ENCODE measurements around the gene PXDN. TPM values are rescaled to one million over a fixed set of nuclear protein-coding genes. Genes with fewer than 3 reads are reported as not detected.

PXDN gene
- total and polyA plus RNA-seq, 9 donors: 95.4 to 273 (median 193) TPM

DNA sequence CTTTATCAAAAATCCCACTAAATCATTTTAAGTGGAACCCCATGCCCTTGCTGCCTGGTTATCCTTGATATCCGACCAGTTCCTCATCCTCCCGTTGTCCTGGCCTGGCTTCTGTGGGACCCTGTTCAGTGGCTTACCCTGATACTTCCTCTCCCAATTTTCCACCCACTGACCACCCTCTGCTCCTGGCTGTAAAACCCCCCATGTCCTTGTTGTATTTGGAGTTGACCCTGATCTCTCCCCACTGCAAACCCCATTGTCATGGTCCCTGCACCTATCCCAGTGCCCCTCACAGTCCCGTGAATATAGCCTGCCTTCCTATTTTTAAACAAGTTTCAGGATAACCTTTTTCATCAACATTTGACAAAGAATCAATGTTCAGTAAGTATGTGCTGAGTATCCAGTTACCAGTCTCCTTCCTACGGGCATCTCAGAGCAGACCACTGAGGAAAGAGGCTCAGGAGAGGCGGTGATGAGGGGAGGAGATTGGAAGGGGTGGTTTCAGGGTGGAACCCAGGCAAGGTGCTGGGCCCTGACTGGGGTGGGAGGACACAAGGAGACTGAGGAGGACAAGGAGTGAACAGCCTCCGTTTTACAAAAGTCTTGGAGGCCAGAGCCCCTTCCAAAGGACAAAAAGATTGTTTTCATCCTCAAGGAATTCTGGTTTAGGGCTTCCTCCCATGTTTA lies 131.8 kb downstream of the PXDN start:
- no peak overlapping the region for H3K27ac ChIP-seq (ENCODE audit: low read length)
- DNase-seq: no peak
- peaks cover 18% of the 10 kb centered on the region for H3K4me1 ChIP-seq (ENCODE audit: control insufficient read depth, insufficient read depth, low read length)
- H3K4me3 ChIP-seq (ENCODE audit: low read length): no peak overlapping the region
- H3K27me3 ChIP-seq (ENCODE audit: control insufficient read depth, insufficient read depth, low read length): peaks cover under 1% of the 10 kb centered on the region
- H3K36me3 ChIP-seq (ENCODE audit: control insufficient read depth, insufficient read depth, low read length): no peaks in the 10 kb centered on the region
- H3K9me3 ChIP-seq (replicated peaks; ENCODE audit: control insufficient read depth, low read depth, low read length): no peaks in the 10 kb centered on the region
- WGBS (ENCODE audit: insufficient coverage): 94% methylated on average over 3 of the region's 6 CpGs

DNA sequence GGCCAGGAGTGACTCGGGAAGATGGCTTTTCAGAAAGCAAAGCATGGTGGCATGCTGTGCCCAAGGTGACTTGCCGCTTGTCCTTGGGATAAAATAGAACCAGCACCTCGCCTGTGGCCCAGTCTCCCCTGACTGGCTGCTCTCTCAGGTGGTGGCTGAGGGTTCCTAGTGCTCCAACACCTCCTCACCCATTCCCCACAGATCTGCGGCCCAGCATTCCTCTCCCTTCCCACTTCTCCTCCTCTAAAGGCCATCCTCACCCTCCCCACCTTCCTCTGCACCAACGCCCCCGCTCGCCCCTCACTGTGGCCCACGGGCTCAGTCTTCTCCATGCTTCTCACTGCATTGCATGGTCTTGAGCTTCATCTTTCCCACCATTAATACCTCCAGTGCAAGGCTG lies 132.4 kb downstream of the PXDN start:
- no peaks in the 10 kb centered on the region for H3K36me3 ChIP-seq (ENCODE audit: control insufficient read depth, insufficient read depth, low read length)
- no peaks in the 10 kb centered on the region for H3K9me3 ChIP-seq (replicated peaks; ENCODE audit: control insufficient read depth, low read depth, low read length)
- peaks cover 25% of the 10 kb centered on the region for H3K4me1 ChIP-seq (ENCODE audit: control insufficient read depth, insufficient read depth, low read length)
- H3K4me3 ChIP-seq (ENCODE audit: low read length): no peak overlapping the region
- DNase-seq: no peak
- 84% methylated on average over 6 of the region's 8 CpGs for WGBS (ENCODE audit: insufficient coverage)
- peaks cover 3% of the 10 kb centered on the region for H3K27me3 ChIP-seq (ENCODE audit: control insufficient read depth, insufficient read depth, low read length)
- H3K27ac ChIP-seq (ENCODE audit: low read length): no peak overlapping the region

GRCh38 chr2:1610096-1610485 lies 134.2 kb downstream of the PXDN start:
- Histone ChIP-seq H3K27me3 (ENCODE audit: control insufficient read depth, insufficient read depth, low read length) (peaks cover 7% of the 10 kb centered on the region), H3K36me3 (ENCODE audit: control insufficient read depth, insufficient read depth, low read length) (no peaks in the 10 kb centered on the region), H3K27ac (ENCODE audit: low read length) (no peak overlapping the region), H3K9me3 (replicated peaks; ENCODE audit: control insufficient read depth, low read depth, low read length) (no peaks in the 10 kb centered on the region), H3K4me3 (ENCODE audit: low read length) (no peak overlapping the region), H3K4me1 (ENCODE audit: control insufficient read depth, insufficient read depth, low read length) (peaks cover 41% of the 10 kb centered on the region)
- 89% methylated on average over 18 of the region's 18 CpGs for WGBS (ENCODE audit: insufficient coverage)
- no peak for DNase-seq

DNA sequence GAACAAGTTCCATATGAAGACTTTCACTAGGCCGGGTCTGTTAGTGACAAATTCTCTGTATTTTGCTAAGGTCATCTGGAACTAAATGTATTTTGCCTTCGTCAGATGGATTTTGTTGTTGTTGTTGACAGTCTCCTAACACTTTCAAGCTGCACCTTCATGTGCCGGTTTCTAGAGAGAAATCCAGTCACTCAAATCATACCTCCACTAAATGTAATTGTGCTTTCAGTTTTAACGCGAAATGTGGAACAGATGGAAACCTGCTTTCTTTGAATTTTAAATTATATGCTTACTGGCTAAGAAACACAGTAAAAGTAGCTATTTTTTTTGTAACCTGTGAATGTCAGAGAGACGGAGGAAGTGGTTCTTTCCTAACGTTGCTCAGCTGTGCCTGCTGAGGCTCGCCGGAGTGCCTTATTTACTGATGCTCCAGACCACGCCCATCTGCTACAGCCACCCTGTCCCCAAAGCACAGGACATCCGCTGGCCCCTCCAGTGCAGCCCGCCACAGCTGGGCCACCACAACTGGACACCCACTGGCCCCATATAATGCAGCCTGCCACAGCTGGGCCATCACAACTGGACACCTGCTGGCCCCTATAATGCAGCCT lies 134.7 kb downstream of the PXDN start:
- Histone ChIP-seq H3K36me3 (ENCODE audit: control insufficient read depth, insufficient read depth, low read length) (no peaks in the 10 kb centered on the region), H3K27ac (ENCODE audit: low read length) (peak overlapping the region; percentile 15), H3K27me3 (ENCODE audit: control insufficient read depth, insufficient read depth, low read length) (peaks cover 10% of the 10 kb centered on the region), H3K9me3 (replicated peaks; ENCODE audit: control insufficient read depth, low read depth, low read length) (no peaks in the 10 kb centered on the region), H3K4me3 (ENCODE audit: low read length) (no peak overlapping the region), H3K4me1 (ENCODE audit: control insufficient read depth, insufficient read depth, low read length) (peaks cover 46% of the 10 kb centered on the region)
- 43% methylated on average over 7 of the region's 12 CpGs for WGBS (ENCODE audit: insufficient coverage)
- DNase-seq: no peak

DNA sequence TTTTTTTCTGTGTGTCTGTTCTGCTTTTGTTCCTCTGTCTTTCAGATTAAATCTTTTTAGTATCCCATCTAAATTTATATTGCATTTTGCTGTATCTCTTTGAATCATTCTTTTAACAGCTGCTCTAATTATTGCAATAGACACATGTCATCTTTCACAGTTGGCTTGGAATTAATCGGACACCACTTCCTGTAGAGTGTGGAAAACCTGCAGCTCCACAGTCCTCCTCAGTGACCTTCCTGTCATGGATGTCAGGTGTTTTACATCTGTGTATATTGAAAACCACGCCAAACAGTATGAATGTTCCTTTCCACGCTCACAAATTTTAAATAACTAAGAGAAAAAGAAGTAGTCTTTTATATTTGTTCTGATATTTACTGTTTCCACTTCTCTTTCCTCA lies 135.3 kb downstream of the PXDN start:
- no peak overlapping the region for H3K4me3 ChIP-seq (ENCODE audit: low read length)
- peaks cover 10% of the 10 kb centered on the region for H3K27me3 ChIP-seq (ENCODE audit: control insufficient read depth, insufficient read depth, low read length)
- no peaks in the 10 kb centered on the region for H3K9me3 ChIP-seq (replicated peaks; ENCODE audit: control insufficient read depth, low read depth, low read length)
- DNase-seq: no peak
- WGBS (ENCODE audit: insufficient coverage): no CpG with 5 or more reads among the region's 3 CpGs
- peaks cover 46% of the 10 kb centered on the region for H3K4me1 ChIP-seq (ENCODE audit: control insufficient read depth, insufficient read depth, low read length)
- H3K27ac ChIP-seq (ENCODE audit: low read length): no peak overlapping the region
- no peaks in the 10 kb centered on the region for H3K36me3 ChIP-seq (ENCODE audit: control insufficient read depth, insufficient read depth, low read length)

GRCh38 chr2:1607971-1608688 lies 136.2 kb downstream of the PXDN start:
- H3K4me3 ChIP-seq (ENCODE audit: low read length): no peak overlapping the region
- H3K36me3 ChIP-seq (ENCODE audit: control insufficient read depth, insufficient read depth, low read length): no peaks in the 10 kb centered on the region
- H3K9me3 ChIP-seq (replicated peaks; ENCODE audit: control insufficient read depth, low read depth, low read length): no peaks in the 10 kb centered on the region
- WGBS (ENCODE audit: insufficient coverage): 64% methylated on average over 1 of the region's 11 CpGs
- H3K27ac ChIP-seq (ENCODE audit: low read length): no peak overlapping the region
- H3K27me3 ChIP-seq (ENCODE audit: control insufficient read depth, insufficient read depth, low read length): peaks cover 10% of the 10 kb centered on the region
- H3K4me1 ChIP-seq (ENCODE audit: control insufficient read depth, insufficient read depth, low read length): peaks cover 42% of the 10 kb centered on the region
- DNase-seq: no peak

- H3K27ac ChIP-seq (ENCODE audit: low read length): no peak overlapping the region
- no peak for DNase-seq
- 74% methylated on average over 7 of the region's 7 CpGs for WGBS (ENCODE audit: insufficient coverage)
- H3K9me3 ChIP-seq (replicated peaks; ENCODE audit: control insufficient read depth, low read depth, low read length): no peaks in the 10 kb centered on the region
- peaks cover 10% of the 10 kb centered on the region for H3K27me3 ChIP-seq (ENCODE audit: control insufficient read depth, insufficient read depth, low read length)
- no peak overlapping the region for H3K4me3 ChIP-seq (ENCODE audit: low read length)
- H3K4me1 ChIP-seq (ENCODE audit: control insufficient read depth, insufficient read depth, low read length): peaks cover 47% of the 10 kb centered on the region
- no peaks in the 10 kb centered on the region for H3K36me3 ChIP-seq (ENCODE audit: control insufficient read depth, insufficient read depth, low read length)
Observed at GRCh38 chr2:1607236-1607920, 136.9 kb downstream of the PXDN start.

DNA sequence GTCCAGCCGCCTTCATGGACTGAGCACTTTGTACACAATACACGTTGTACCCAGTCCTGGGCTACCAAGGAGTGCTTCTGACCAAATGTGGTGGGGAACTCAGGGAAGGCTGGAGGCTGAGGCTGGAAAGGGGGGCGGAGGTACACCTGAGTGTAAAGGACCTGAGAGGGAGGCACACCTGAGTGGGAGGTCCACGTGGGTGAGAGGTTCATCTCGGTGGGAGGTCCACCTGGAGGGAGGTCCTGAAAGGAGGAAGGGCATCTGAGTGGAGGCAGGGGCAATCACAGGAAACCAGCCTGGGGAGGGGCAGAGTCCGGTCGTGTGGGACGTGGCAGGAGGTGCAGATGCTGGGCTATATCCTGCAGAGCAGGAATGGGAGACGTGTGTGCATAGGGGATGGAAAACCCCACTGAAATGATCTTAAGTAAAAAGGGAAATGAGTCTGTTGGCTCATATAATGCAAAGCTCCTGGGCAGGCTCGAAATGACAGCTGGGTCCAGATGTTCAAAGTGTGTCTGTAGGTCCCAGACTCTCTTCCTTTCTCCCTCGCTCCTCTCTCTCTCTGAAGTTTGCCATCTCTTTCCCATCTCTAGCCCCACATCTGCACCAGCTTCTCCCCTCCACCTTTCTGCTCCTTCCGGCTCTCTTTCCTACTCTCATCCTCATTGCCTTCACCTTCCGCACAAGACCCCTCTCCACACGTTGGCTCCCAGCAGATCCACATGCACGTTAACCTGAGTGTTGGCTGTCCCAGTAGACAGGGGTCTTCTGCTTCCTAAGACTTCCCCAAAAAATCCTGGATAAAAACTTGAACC lies 137.7 kb downstream of the PXDN start:
- no peaks in the 10 kb centered on the region for H3K36me3 ChIP-seq (ENCODE audit: control insufficient read depth, insufficient read depth, low read length)
- WGBS (ENCODE audit: insufficient coverage): 47% methylated on average over 14 of the region's 15 CpGs
- DNase-seq: no peak
- peaks cover 54% of the 10 kb centered on the region for H3K4me1 ChIP-seq (ENCODE audit: control insufficient read depth, insufficient read depth, low read length)
- H3K27me3 ChIP-seq (ENCODE audit: control insufficient read depth, insufficient read depth, low read length): peaks cover 10% of the 10 kb centered on the region
- H3K9me3 ChIP-seq (replicated peaks; ENCODE audit: control insufficient read depth, low read depth, low read length): no peaks in the 10 kb centered on the region
- no peak overlapping the region for H3K27ac ChIP-seq (ENCODE audit: low read length)
- H3K4me3 ChIP-seq (ENCODE audit: low read length): no peak overlapping the region

GRCh38 chr2:1606046-1606400 lies 138.3 kb downstream of the PXDN start:
- peaks cover 60% of the 10 kb centered on the region for H3K4me1 ChIP-seq (ENCODE audit: control insufficient read depth, insufficient read depth, low read length)
- H3K9me3 ChIP-seq (replicated peaks; ENCODE audit: control insufficient read depth, low read depth, low read length): no peaks in the 10 kb centered on the region
- H3K27ac ChIP-seq (ENCODE audit: low read length): peak overlapping the region; percentile 78
- 60% methylated on average over 6 of the region's 14 CpGs for WGBS (ENCODE audit: insufficient coverage)
- peaks cover 10% of the 10 kb centered on the region for H3K27me3 ChIP-seq (ENCODE audit: control insufficient read depth, insufficient read depth, low read length)
- H3K4me3 ChIP-seq (ENCODE audit: low read length): no peak overlapping the region
- DNase-seq: no peak
- no peaks in the 10 kb centered on the region for H3K36me3 ChIP-seq (ENCODE audit: control insufficient read depth, insufficient read depth, low read length)

Data from muscle of leg (tissue), 11 donors.